Endothelial cell of umbilical vein (primary cell): ENCODE measurements around the gene NR3C1. TPM values are rescaled to one million over a fixed set of nuclear protein-coding genes. Genes with fewer than 3 reads are reported as not detected.

Source experiments
- BruUV-seq: library from RNA; stranded (reverse); fragments of 400-500 nt; replicated peaks from 2 replicates; lab custom pipeline; 2021; lab: Mats Ljungman, UMichigan
- CTCF ChIA-PET: fragments of 300-600, 350-600 bp; sonication (Branson Sonifier 250); formaldehyde crosslinking; loops from one replicate; lab custom pipeline; 2021; ENCODE audit warnings: antibody characterized with exemption, inconsistent platforms; lab: Charles Lee
- POLR2A ChIA-PET: fragments of 300-600, 350-600 bp; sonication (Branson Sonifier 250); formaldehyde crosslinking; loops from one replicate; lab custom pipeline; 2021; ENCODE audit warnings: antibody characterized with exemption, inconsistent platforms; lab: Charles Lee
- DNase-seq: peaks from one replicate; pipeline ENCODE4 v3.0.0-alpha.2; 2011; ENCODE audit warnings: low read depth, low spot score
- FAIRE-seq: peaks from 2 replicates; lab custom pipeline; 2011; peaks lifted over from hg19 to GRCh38; lab: Jason Lieb, UNC
- H2AFZ ChIP-seq: 2 replicates; pipeline ENCODE4 v1.6.0; 2012; ENCODE audit warnings: low read depth, low read length, control low read depth, inconsistent platforms
- H3K27ac ChIP-seq: 2 replicates; pipeline ENCODE4 v1.5.1; 2011; ENCODE audit warnings: low read depth, mild to moderate bottlenecking, control low read depth, low read length, moderate library complexity; ENCODE audit not compliant: insufficient read depth
- H3K27me3 ChIP-seq, 2 experiments: 2 replicates each; pipeline versions ENCODE4 v1.6.0 to v1.6.1; 2011; ENCODE audit warnings: low read length in 2 of 2, mixed read lengths in 1 of 2; ENCODE audit not compliant: control insufficient read depth in 2 of 2, insufficient read depth in 2 of 2
- H3K36me3 ChIP-seq, 2 experiments: 2 replicates in 1 of 2; 3 replicates in 1 of 2; pipeline ENCODE4 v1.5.1; 2011; ENCODE audit warnings: low read length in 2 of 2, mild to moderate bottlenecking in 1 of 2, moderate library complexity in 1 of 2; ENCODE audit not compliant: control insufficient read depth in 2 of 2, insufficient read depth in 2 of 2; ENCODE audit errors: extremely low read depth in 1 of 2
- H3K4me1 ChIP-seq: 3 replicates; pipeline ENCODE4 v1.5.1; 2011; ENCODE audit warnings: mild to moderate bottlenecking, low read length; ENCODE audit not compliant: control insufficient read depth, insufficient read depth; ENCODE audit errors: extremely low read depth
- H3K4me2 ChIP-seq: 2 replicates; pipeline ENCODE4 v1.6.1; 2011; ENCODE audit warnings: low read length, control low read depth, mixed read lengths; ENCODE audit not compliant: insufficient read depth
- H3K4me3 ChIP-seq, 3 experiments: fragments of 200-600 bp in 1 of 3; sonication (generic), shearing (Covaris generic) in 1 of 3; replicated peaks in 1 of 3; 2 replicates each; pipeline ENCODE4 v1.5.1; 2011 to 2016; ENCODE audit warnings: control low read depth in 3 of 3, low read length in 3 of 3, mild to moderate bottlenecking in 2 of 3, inconsistent platforms in 1 of 3, low read depth in 1 of 3, moderate library complexity in 1 of 3; ENCODE audit not compliant: insufficient read depth in 1 of 3
- H3K79me2 ChIP-seq: 2 replicates; pipeline ENCODE4 v1.6.0; 2012; ENCODE audit warnings: low read length, inconsistent platforms; ENCODE audit not compliant: control insufficient read depth, insufficient read depth
- H3K9ac ChIP-seq: replicated peaks from 2 replicates; pipeline ENCODE3; 2011; ENCODE audit warnings: low read length, control low read depth; ENCODE audit not compliant: insufficient read depth; ENCODE audit errors: extremely low read depth
- H3K9me1 ChIP-seq: replicated peaks from 3 replicates; pipeline ENCODE4 v1.6.0; 2011; ENCODE audit warnings: mild to moderate bottlenecking, low read length; ENCODE audit not compliant: control insufficient read depth, insufficient read depth; ENCODE audit errors: extremely low read depth
- H3K9me3 ChIP-seq: replicated peaks from 2 replicates; pipeline ENCODE4 v1.5.1; 2012; ENCODE audit warnings: low read length, inconsistent platforms; ENCODE audit not compliant: control insufficient read depth, insufficient read depth
- H4K20me1 ChIP-seq: replicated peaks from 2 replicates; pipeline ENCODE3; 2011; ENCODE audit warnings: mild to moderate bottlenecking, low read length; ENCODE audit not compliant: control insufficient read depth, insufficient read depth; ENCODE audit errors: extremely low read depth
- EZH2 ChIP-seq: IDR thresholded peaks from 2 replicates; pipeline ENCODE4 v1.6.1; 2012; ENCODE audit warnings: borderline replicate concordance, low read depth, mild to moderate bottlenecking, moderate library complexity, low read length, inconsistent platforms; ENCODE audit not compliant: severe bottlenecking
- FOS ChIP-seq: IDR thresholded peaks from 2 replicates; pipeline ENCODE4 v1.6.1; 2011; ENCODE audit warnings: mild to moderate bottlenecking, low read length, moderate library complexity, borderline replicate concordance; ENCODE audit not compliant: insufficient read depth
- GATA2 ChIP-seq: IDR thresholded peaks from 2 replicates; pipeline ENCODE4 v1.7.0; 2011; ENCODE audit warnings: low read depth, mild to moderate bottlenecking, moderate library complexity, mixed read lengths, low read length; ENCODE audit not compliant: insufficient read length, insufficient read depth
- JUN ChIP-seq: IDR thresholded peaks from 2 replicates; pipeline ENCODE4 v1.6.1; 2011; ENCODE audit warnings: borderline replicate concordance, low read depth; ENCODE audit not compliant: insufficient read length, insufficient read depth
- MYC ChIP-seq: IDR thresholded peaks from one replicate; pipeline ENCODE4 v1.6.1; 2011; ENCODE audit warnings: mild to moderate bottlenecking, low read depth, low read length
- POLR2A ChIP-seq: IDR thresholded peaks from 2 replicates; pipeline ENCODE4 v1.6.1; 2012; ENCODE audit warnings: low read depth, mild to moderate bottlenecking, control low read depth, low read length
- POLR2AphosphoS5 ChIP-seq: IDR thresholded peaks from 2 replicates; pipeline ENCODE4 v1.6.1; 2012; ENCODE audit warnings: low read depth, mild to moderate bottlenecking, control low read depth, low read length, moderate library complexity; ENCODE audit not compliant: insufficient read depth
- dilution Hi-C: fragments of 300-500 bp; cut with MboI; formaldehyde crosslinking; loops from one replicate; pipeline ENCODE4 v1.15.0; 2019; ENCODE audit warnings: low sequenced_read_pairs; ENCODE audit not compliant: extremely low pct_ligation_motif_present
- intact Hi-C: fragments of 100-400 bp; cut with micrococcal nuclease; formaldehyde crosslinking; loops from one replicate; pipeline ENCODE4 v1.10.0; 2022
- polyA plus RNA-seq, 4 experiments: library from polyadenylated mRNA; depleted of rRNA in 3 of 4; stranded (reverse) in 3 of 4; unstranded in 1 of 4; fragments of >200 nt; gene quantifications; 2 replicates each; pipeline versions ENCODE4 v1.2.1 to v1.2.3, GENCODE V29; 2011 to 2012; ENCODE audit warnings: missing spikeins in 1 of 4
- total RNA-seq: library from RNA; stranded (reverse); gene quantifications from 2 replicates; pipeline ENCODE4 v1.2.3, GENCODE V29; 2021
- TF ChIP-seq, protein P1 (sequence below): IDR thresholded peaks from 2 replicates; pipeline ENCODE4 v1.6.1; 2011; ENCODE audit not compliant: insufficient read depth, insufficient read length
- TF ChIP-seq, protein P2 (sequence below), 2 donors: IDR thresholded peaks; 1 replicate in 1 of 2; 2 replicates in 1 of 2; pipeline ENCODE4 v1.5.1; 2011; ENCODE audit warnings: low read length in 2 of 2, mild to moderate bottlenecking in 2 of 2, moderate library complexity in 2 of 2, control low read depth in 1 of 2, inconsistent platforms in 1 of 2, low read depth in 1 of 2; ENCODE audit not compliant: insufficient read depth in 1 of 2; ENCODE audit errors: extremely low read depth in 1 of 2

The NR3C1 gene
- total and polyA plus RNA-seq, 2 donors (not counting 3 experiments of a cell fraction or from before 2014, with no cell fraction given) = 4.1 to 17.0 TPM

DNA sequence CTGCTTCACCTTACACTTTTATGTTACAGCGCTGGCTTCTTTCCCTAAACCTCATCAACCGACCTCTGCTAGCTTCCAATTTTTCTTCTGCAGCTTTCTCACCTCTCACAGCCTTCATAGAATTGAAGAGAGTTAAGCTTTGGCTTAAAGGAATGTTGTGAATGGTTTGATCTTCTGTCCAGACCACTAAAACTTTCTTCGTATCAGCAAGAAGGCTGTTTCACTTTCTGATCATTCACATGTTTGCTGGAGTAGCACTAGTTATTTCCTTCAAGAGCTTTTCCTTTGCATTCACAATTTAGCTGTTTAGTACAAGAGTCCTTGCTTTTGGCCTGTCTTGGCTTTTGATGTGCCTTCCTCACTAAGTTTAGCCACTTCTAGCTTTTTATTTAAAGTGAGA is 49.5 kb downstream of the NR3C1 start:
- H3K4me3 ChIP-seq = no peak overlapping the region
- dilution Hi-C loops (no loop called here), intact Hi-C loops (no loop called here)
- BruUV-seq = no TSS peak
- peaks cover 20% of the 10 kb centered on the region for H3K4me1 ChIP-seq
- no peaks in the 10 kb centered on the region for H3K9me3 ChIP-seq
- no peak overlapping the region for H3K9ac ChIP-seq
- H3K79me2 ChIP-seq = peaks cover 29% of the 10 kb centered on the region
- FAIRE-seq (no peak), DNase-seq (no peak)
- POLR2A ChIA-PET = no interaction called here
- CTCF ChIA-PET = interaction anchor here (1.0 to 1.1 kb wide), 2 partner anchors 13 to 340 kb away, joined by 3 read pairs; no protein-coding TSS in a partner anchor
- no peaks in the 10 kb centered on the region for H4K20me1 ChIP-seq
- no peak overlapping the region for H3K4me2 ChIP-seq
- H3K9me1 ChIP-seq = no peaks in the 10 kb centered on the region
- no peak overlapping the region for H3K27ac ChIP-seq
- TF ChIP-seq GATA2 = no peak
- no peak for TF ChIP-seq POLR2A
- TF ChIP-seq MYC = no peak
- no peak for TF ChIP-seq EZH2
- no peak for TF ChIP-seq JUN
- TF ChIP-seq, protein P1, sequence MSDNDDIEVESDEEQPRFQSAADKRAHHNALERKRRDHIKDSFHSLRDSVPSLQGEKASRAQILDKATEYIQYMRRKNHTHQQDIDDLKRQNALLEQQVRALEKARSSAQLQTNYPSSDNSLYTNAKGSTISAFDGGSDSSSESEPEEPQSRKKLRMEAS = no peak
- TF ChIP-seq, protein P2, sequence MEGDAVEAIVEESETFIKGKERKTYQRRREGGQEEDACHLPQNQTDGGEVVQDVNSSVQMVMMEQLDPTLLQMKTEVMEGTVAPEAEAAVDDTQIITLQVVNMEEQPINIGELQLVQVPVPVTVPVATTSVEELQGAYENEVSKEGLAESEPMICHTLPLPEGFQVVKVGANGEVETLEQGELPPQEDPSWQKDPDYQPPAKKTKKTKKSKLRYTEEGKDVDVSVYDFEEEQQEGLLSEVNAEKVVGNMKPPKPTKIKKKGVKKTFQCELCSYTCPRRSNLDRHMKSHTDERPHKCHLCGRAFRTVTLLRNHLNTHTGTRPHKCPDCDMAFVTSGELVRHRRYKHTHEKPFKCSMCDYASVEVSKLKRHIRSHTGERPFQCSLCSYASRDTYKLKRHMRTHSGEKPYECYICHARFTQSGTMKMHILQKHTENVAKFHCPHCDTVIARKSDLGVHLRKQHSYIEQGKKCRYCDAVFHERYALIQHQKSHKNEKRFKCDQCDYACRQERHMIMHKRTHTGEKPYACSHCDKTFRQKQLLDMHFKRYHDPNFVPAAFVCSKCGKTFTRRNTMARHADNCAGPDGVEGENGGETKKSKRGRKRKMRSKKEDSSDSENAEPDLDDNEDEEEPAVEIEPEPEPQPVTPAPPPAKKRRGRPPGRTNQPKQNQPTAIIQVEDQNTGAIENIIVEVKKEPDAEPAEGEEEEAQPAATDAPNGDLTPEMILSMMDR (IDR thresholded peaks at IDR 0.05; ENCODE audit: extremely low read depth in 1 of 2, insufficient read depth in 1 of 2, low read depth in 1 of 2, low read length in 2 of 2) = no peak
- TF ChIP-seq POLR2AphosphoS5 = no peak
- no peak for TF ChIP-seq FOS
- no peaks in the 10 kb centered on the region for H3K27me3 ChIP-seq
- H2AFZ ChIP-seq = no peak overlapping the region
- no peaks in the 10 kb centered on the region for H3K36me3 ChIP-seq
